HG03378 (cell line): Measurements from ENCODE around the gene SPTBN5.

ENCODE experiments used
- ATAC-seq: cut with Tn5 transposase; IDR thresholded peaks from one replicate; pipeline ENCODE4 v1.9.1; 2021; ENCODE audit warnings: mild to moderate bottlenecking, moderate library complexity; ENCODE audit not compliant: unreplicated experiment

The SPTBN5 gene

DNA sequence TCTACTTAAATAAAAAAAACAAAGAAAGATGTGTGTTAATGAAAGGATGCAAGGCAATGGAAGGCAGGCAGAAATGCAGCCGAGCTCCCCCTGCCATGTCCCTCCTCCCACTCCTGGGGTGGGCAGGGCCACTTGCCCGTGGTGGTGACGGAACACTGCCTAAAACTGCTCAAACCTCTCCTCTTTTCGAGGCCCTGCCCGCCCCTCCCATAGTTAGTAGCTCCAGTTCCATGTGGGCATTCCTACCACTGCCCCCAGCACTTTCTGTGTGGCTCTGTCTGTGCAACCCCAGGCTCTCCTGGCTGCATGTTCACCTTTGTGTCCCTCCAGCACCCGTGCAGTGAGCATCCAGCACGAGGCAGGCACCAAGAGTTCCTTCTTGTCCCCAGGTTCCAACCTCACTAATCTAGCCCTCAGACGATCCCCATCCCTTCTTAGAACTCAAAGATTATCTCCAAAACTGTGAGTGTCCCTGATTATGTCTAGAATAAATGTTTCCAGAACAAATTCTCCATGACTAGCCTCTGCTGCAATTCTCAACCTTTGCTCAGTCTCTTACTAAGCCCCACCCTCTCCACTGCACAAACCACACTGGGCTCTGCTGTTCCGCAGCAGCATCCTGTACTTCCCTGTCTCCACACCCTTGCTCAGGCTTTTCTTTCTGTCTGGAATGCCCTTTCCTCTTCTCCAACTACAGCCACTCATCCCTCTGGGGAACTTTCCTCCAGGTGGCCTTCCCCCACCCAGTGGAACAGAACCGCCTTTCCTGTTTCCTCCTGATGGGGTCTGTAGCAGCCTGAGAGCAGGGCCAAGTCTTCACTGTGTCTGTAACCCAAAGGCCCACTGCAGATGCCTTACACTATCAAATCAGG is 32.6 kb upstream of the SPTBN5 start:
- ATAC-seq = no peak

DNA sequence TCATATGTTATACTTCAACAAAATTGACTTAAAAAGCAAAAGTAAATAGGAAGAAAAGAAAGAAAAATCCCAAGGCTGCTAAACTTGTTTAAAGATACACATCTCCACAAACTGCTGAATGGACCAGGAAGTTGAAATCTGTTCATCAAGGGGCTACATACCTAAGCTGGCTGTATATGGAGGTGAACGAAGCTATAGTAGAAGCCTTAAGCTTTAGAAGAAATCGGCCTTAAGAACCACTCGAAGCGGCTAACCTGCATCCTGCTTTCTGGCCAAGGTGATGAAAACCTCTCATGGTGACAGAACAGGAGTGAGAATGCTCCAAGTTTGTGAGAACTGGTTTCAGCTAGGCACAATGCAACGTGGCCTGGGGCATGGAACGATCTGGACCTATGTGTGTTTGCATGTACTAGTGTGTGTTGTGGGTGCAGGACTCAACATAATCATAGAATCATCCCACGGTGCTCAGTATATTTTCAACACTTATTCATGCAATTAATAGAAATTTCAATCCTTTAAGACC is 31.3 kb upstream of the SPTBN5 start:
- no peak for ATAC-seq

DNA sequence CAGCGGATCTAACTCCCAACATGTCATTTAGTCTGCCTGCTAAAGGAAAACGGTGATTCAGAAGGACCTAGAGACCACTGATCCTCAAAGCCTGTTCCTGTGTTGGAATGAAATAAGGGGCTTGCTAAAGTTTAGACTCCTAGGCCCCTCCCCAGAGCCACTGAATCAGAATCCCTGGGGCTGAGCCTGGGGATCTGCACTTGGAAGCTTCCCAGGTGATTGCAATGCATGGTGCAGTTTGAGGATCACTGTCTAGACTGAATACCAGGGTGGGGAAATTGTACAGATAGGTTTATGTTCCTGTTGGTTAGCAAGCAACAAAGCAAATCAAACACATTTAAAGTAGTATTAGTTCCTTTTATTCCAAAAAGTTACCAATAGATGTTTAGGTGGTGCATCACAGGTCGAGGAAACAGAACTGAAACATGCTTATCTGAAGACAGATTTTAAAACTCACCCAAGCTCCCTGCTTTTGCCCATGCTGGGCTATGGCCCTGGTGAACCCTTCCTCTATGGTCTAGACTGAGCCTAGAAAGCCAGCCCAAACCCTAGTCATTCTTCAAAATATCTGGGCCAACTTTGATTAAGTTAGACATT is 29.6 kb upstream of the SPTBN5 start:
- ATAC-seq = no peak

DNA sequence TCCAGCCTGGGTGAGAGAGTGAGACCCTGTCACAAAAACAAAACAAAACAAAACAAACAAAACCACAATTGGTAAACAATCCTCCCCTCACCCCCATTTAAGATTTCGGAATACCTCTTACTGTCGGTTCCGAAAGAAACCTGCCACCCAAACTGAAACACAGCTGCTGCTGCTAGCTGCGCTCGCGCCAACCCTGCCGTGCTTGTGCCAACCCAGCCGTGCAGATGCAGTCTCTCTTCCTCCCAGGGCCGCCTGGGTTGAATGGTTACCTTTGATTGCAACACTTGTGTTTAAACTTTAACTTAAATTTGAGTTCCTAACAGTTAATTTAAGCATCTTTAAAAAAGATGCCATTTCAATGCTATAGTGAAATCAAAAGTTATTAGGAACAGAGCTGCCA is 28.5 kb upstream of the SPTBN5 start:
- ATAC-seq = no peak

DNA sequence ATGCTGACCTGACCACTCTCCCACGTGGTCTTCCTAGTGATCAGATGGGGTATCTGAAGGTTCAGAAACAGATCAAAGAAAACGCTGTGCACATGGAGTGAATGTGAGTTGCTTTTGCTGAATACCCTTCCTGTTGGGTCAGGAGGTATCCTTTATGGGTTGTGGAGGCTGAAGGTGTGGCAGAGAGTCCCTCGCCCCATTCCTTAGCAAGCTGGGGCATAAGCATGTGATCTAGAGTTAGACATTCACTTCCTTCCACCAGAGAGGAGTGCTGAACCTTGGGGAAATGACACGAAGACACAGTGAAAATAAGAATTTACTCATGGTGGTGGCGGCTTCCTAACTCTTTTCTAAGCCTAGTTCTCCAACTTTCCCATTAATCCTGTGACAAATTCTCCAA is 27.8 kb upstream of the SPTBN5 start:
- no peak for ATAC-seq

DNA sequence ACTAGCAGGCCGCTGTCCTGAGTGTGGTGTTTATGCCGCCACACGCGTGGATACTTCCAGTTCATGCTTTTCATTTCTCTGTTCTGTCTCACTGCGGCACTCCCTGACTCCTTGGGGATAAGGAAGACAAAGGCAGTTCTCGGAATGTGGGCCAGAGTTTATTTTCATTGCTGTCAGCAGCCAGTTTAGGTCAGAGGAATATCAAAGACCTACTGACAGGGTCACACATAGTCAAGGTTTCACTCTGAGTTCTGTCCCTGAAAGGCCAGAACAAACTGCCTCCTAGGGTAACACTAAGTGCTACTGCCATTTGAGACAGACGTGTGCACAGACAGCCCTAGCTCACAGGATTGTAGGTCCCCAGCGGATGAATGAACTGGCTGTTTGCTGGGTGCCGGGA is 27.3 kb upstream of the SPTBN5 start:
- no peak for ATAC-seq

DNA sequence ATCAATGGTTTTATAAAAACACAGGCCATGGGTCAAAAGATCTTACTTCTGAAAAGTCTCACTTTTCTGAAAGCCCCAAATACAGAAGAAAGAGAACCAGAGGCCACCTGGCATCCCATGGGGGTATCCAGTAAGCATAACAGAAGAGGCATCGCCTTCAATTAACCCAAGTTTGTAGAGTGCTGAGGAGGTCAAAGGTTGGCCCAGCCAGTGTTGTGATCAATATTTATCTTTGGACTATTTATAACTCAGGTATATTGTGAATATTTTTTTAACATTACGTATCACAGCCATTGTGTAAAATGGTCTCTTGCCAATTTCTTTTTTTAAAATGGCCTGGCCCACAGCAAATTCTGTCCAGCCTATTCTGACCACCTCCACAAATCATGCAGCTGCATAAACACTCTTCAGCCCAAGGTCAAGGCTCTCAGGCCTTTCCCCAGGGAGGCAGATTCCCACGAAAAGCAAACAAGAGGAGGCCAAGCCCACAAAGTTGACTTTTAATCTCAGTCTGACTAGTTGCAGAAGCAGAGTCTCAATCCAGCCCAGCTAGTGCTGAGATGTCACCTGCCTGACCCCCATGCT is 26.2 kb upstream of the SPTBN5 start:
- ATAC-seq = no peak

DNA sequence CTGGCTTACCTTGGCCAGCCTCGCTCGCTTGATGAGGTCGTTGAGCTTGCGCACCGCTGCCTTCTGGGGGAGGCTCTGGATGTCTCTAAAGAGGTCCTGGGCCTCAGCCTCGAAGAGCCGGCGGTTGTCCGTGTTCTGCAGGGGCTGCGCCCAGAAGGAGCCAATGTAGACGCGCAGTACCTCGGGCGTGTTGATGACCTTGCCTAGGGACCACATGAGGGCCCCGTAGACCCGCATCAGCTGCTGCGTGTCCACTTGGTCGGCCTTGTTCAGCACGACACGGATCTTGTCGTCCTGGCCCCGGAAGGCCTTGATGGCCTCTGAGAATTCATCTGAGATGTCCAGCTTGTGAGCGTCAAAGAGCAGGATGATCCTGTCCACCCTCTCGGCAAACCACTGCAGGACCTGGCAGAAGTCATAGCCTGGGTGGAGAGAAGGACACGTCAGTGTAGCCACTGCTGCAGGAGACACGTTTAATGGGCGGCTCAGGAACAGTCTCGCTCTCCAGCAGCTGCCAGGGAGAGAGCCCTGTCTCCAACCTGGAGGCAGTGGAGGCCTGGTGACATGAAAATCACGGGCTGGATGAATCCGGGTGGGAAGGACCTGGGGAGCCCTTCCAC is 25.5 kb upstream of the SPTBN5 start:
- no peak for ATAC-seq

DNA sequence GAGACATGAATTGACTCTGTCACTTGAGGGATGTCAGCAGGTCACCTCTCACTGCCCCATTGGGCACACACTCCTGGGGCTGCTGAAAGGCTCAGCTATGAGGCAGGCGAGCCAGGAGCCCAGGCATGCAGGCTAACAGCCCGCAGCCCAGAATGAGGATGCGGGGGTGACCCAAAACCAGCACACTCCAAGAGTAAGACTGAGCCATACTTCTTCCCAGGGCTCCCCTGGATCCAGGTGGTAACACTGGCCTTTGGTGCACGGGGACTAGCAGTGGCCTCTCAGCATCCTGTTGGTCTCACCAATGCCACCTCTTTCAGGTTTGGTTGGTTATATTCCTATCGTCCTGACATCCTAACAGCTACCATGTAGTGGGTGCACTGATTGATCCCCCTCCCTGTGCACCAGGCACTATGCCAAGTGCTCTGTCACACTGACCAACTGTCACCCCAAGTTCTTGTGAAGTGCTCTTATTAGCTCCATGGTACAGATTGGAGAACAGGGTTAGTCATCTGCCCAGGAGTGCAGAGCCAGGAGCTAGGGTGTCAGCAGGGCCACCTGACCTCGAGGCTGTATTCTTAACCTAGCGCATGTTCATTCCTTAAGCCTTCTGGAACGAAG is 24.8 kb upstream of the SPTBN5 start:
- ATAC-seq = no peak

DNA sequence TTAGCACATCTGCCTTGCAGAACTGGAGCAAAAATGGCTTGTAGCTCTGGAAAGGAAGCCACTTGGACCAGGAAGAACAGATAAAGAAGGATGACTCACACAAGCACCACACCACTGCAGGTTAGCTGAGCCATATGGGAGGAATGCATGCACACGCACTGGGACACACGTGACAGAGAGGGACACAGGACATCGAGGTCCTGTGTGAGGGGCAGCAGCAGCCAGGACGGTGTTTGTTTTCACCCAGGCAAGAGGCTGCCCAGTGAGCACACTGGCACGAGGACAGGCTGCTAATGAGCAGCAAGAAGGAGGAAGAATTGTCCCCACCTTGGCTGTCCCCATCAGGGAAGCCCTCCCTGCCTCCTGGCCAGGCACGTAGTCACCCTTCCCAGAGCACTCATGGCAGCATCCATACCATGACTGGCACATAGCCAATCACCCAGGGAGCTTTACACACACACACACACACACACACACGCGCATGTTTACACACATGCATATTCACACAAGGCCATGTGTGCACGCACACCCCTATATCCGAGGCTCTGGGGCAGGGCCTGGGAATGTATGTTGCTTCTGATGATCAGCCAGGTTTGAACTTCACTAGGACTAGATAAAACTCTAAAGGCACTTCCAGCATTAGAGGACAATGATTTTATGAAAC is 24.0 kb upstream of the SPTBN5 start:
- ATAC-seq = no peak

DNA sequence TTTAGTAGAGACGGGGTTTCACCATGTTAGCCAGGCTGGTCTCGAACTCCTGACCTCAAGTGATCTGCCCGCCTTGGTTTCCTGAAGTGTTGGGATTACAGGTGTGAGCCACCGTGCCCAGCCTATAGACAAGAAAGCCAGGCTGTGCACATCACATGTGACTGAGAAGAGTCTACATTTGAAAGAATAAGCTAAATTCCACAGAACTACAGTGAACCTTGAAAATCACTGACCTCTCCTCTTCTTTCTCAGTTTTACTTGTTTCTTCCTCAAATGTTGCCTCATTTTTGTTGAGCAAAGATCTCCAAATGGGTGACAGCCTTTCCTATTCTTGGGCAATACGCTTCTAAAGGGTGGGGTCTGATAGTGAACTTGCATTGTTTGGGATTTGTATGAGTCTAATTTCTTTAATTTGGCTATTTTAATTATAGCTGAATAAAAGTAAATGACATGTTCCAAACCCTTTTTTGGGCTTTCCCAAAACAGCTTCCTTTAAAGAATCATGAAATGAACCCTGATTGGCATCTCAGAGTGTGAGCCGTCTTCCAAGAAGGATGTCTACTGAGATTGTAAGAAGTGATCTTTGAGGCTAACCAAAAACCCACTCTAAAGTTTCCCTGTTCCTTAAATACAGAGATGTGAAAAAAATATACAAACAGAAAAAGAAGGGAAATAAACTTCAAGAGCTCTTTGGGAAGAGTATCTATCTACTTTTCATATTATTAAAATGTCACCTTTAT is 21.6 kb upstream of the SPTBN5 start:
- no peak for ATAC-seq

DNA sequence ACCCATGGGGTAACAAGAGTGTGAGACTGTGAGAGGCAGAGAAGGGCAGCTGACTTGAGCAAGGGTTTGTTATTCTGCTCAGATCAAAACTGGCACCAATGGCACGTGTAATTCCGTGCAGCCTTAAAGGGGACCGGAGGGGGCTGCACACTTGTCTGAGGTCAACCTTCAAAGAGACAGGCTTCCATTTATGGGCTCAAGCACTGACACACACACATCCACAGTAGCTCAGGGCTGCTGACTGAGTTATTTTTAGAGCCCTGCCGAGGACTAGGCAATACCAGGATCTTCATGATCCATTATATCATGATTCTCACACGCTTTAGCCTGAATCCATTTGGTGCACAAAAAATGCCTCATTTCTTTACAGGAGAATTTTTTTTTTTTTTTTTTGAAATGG is 20.6 kb upstream of the SPTBN5 start:
- no peak for ATAC-seq

DNA sequence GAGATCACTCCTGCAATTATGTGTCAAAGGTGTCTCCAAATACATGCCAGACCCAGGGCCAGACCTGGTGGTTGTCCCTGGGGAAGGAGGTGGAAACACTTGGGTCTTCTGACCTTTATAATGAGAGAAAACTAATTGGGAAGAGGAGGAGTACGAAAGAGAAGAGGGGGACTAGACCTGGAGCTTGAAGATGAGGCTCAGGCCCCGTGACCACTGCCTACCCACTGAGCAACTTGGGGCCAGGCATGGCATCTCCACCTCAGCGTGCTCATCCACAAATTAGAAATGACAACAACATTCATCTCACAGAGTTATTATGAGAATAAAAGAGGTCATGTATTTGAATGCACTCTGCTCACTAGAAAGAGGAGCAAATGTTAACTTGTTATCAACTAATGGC is 19.4 kb upstream of the SPTBN5 start:
- ATAC-seq = no peak

DNA sequence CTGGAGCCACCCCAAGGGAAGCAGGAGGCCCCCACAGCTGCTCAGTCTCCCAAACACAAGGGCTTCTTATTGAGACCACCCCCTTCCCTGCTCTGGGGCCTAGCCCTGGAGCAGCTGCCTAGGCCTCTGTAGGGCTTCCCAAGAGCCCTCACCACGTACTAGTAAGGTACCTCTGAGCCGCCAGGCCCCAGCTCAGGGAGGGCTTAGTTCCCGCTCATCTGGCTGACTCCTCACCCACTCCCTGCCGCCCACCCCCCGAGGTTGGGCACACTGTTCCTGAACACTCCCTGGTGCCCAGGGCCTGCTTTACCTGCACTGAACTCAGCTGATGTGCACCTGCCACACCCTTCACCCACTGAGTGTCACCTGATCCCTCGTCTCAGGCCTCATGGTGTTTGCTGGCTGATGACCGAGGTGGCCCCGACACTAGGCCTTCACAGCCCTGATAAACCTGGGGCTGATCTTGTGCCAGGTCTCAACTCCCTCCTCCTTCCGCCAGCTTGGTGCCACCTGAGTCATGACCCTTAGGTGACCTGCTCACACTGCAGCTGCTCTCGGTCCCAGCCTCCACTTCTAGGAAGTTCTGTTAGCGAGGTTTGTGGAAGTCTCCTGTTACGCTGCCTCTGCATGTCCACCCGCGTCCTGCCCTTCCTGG is 18.0 kb upstream of the SPTBN5 start:
- no peak for ATAC-seq

DNA sequence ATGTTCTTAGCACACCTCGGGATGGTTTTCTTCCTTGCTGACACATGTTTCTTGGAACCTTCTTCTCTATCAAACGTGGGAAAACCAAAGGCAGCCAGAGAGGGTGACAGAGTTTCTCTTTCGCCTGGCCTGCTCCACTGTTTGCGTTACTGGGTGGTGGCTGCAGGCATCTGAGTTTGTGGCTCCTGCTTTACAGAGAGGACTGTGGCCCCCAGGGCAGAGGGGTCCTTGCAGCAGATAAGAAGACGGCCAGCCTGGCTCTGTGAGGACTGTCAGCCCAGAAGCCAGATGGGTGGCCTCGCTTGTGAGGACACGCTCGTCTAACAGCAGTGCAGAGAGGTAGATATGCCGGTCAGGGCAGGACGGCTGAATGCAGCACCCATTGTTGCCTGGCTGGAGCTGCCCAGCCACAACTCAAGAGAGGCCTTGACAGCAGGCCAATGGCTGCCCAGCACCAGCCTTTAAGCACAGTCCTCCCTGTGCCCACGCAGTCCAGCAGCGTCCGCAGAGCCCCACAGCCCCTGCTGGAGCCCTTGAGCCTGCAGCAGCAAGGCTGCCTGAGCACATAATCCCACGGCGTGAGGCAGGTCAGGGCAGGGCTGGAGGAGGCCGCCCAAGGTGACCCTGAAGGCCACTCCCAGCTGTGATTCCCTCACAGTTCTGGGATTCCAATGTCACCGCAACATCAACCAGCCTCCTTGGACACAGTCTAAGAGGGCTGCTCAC is 15.0 kb upstream of the SPTBN5 start:
- ATAC-seq = no peak

DNA sequence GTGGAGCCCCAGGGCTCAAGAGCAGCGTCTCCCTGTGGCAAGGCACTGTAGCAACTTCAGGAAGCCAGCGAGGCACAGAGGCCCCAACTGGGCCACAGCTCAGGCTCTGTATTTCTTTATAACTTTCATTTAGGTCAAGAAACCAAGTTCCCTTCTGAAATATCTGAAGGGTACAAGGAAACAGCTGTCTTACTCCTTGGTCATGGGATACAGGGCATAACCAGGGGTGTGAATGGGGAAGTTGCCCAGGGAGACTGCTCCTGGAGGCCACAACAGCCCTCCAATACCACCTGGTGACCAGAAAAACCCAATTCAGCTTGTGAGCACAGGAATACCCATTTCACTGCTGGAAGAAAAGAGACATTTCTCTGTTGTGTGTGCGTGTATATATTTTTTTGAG is 13.3 kb upstream of the SPTBN5 start:
- no peak for ATAC-seq

DNA sequence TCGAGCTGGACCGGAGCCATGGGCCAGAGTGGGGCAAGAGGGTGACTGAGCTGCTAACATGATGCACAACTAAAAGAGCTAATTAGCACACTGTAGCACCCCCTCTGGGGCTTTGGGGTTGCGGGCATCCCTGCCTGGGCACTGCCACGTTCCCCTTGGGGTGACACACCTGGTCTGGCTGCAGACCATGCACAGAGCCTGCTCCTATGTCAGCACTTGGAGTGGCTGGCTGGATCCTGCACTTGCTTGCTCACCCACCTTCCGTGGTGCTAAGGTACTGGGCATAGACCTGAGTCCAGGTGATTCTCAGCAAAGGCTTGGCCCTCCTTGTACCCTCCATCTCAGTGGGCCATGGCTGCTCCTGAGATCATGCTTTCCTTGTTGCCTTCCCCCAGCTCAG is 12.8 kb upstream of the SPTBN5 start:
- ATAC-seq = no peak

DNA sequence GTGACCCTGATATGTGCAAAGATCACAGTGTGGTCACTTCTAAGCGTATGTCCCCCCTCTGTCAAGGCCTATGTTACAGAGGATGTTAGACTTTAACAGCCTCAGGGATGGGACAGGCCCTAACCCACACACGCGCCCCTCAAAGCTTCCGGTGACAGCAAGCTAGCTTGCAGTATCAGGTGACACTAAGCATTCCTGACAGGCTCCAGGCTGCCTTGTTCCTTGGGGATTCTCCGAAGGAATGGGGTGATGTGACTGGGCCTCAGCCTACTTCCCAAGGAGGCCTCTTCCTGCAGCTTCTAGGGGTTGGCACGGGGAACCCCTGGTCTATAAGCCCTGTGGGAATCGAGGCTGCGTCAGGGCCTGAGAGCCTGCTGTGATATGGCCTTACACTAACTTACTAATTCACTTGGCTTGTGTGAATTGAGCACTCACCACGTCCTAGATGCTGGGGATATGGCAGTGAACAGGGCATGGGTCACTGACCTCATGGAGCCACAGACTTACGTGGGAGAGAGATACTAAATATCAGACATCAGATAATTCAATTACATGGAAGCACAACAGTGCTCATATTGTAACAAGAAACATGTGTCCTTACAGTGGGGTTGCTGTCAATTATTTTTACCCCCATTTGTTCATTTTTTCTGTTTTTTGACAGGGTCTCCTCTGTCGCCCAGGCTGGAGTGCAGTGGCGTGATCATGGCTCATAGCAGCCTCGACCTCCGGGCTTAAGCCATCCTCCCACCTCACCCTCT is 11.4 kb upstream of the SPTBN5 start:
- no peak for ATAC-seq
